Measurements from ENCODE around the gene ATG2B.
"Not testable (repeated sequence)": the region's sequence is repeated elsewhere in the genome, so short reads cannot be mapped to it uniquely, and the experiment has no call there.

Gene ATG2B

DNA sequence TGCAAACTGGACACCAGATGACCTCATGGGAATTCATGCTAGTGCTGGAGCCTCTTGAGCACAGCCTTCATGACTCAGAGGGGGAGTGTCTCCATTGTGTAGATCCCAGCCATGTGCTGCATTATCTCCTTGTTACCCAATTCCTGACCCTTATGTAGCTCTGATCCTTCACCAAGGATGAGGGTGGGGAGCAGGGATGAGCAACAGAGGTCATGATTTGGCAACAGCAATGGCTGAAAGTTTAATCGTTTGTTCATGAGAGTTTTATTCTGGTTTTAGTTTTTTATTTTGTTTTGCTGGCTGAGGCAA is 116.6 kb downstream of the ATG2B start:
- Histone ChIP-seq H2AFZ (ENCODE audit: low read length) (no peak overlapping the region), H3K4me3 (ENCODE audit: low read length, poor library complexity, severe bottlenecking) (no peak overlapping the region), H3K4me2 (ENCODE audit: low read depth, low read length, poor library complexity, severe bottlenecking) (no peak overlapping the region), H3F3A (ENCODE audit: low read depth) (no peaks in the 10 kb centered on the region), H3K9ac (ENCODE audit: low read depth, low read length, poor library complexity, severe bottlenecking) (no peak overlapping the region), H3K36me3 (ENCODE audit: insufficient read depth, low read length) (no peaks in the 10 kb centered on the region), H3K27me3 (ENCODE audit: insufficient read depth, low read length, poor library complexity, severe bottlenecking) (no peaks in the 10 kb centered on the region), H3K9me3 (ENCODE audit: insufficient read depth, low read depth, low read length) (peaks cover 4% of the 10 kb centered on the region; the same call in 1 of the 2 replicates), H3K79me2 (ENCODE audit: insufficient read depth, low read length) (no peaks in the 10 kb centered on the region), H3K9me2 (replicated peaks; ENCODE audit: low read depth, low read length) (no peaks in the 10 kb centered on the region), H3K4me1 (ENCODE audit: insufficient read depth, low read length, poor library complexity, severe bottlenecking) (no peaks in the 10 kb centered on the region), H4K20me1 (ENCODE audit: insufficient read depth, low read length, poor library complexity, severe bottlenecking) (no peaks in the 10 kb centered on the region)
- no peak for TF ChIP-seq EZH2phosphoT487 (IDR thresholded peaks at IDR 0.05; ENCODE audit: borderline replicate concordance)
- TF ChIP-seq, protein P1, sequence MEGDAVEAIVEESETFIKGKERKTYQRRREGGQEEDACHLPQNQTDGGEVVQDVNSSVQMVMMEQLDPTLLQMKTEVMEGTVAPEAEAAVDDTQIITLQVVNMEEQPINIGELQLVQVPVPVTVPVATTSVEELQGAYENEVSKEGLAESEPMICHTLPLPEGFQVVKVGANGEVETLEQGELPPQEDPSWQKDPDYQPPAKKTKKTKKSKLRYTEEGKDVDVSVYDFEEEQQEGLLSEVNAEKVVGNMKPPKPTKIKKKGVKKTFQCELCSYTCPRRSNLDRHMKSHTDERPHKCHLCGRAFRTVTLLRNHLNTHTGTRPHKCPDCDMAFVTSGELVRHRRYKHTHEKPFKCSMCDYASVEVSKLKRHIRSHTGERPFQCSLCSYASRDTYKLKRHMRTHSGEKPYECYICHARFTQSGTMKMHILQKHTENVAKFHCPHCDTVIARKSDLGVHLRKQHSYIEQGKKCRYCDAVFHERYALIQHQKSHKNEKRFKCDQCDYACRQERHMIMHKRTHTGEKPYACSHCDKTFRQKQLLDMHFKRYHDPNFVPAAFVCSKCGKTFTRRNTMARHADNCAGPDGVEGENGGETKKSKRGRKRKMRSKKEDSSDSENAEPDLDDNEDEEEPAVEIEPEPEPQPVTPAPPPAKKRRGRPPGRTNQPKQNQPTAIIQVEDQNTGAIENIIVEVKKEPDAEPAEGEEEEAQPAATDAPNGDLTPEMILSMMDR (conservative IDR thresholded peaks at IDR 0.05; ENCODE audit: low read length) = no peak

DNA sequence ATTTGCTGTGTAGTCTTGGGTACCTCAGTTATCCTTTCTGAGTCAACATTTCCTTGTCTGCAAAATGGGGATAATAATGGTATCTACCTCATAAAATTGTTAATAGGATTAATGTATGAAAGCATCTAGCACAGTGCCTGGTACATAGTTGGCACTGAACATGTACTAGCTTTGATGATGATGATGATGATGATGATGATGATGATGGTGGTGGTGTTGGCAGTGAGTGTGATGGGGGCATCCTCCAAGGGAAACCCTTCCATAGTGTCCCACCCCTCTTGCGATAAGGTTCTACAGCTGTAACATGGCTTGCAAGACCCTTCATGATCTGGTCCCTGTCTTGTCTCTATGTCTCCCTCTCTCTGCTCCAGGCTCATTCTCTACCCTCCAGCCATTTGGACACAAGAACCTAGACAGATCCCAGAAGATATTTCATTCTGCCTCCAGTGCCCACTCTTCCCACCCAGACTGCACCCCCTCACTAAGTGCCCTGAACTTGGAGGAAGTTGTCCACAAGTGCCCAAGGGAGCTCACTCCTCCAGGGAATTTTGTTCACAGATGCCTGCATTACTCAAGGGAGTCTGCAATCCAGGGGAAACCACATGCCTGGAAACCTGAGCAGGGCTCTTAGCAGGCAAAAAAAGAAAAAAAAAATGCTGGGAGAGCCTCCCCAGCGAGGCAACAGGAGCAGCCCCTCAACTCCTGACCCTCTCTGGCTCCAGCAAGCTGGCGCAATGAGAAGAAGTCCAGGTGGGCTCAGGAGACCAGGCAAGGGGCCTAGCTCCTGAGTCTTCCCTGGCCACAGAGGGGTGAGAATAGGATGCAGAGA is 117.2 kb downstream of the ATG2B start:
- H3K36me3 ChIP-seq (ENCODE audit: insufficient read depth, low read length) = no peaks in the 10 kb centered on the region
- no peaks in the 10 kb centered on the region for H3K9me2 ChIP-seq (replicated peaks; ENCODE audit: low read depth, low read length)
- no peak overlapping the region for H3K9ac ChIP-seq (ENCODE audit: low read depth, low read length, poor library complexity, severe bottlenecking)
- H3K27me3 ChIP-seq (ENCODE audit: insufficient read depth, low read length, poor library complexity, severe bottlenecking) = no peaks in the 10 kb centered on the region
- H3F3A ChIP-seq (ENCODE audit: low read depth) = no peaks in the 10 kb centered on the region
- peaks cover 4% of the 10 kb centered on the region; the same call in 1 of the 2 replicates for H3K9me3 ChIP-seq (ENCODE audit: insufficient read depth, low read depth, low read length)
- H3K4me3 ChIP-seq (ENCODE audit: low read length, poor library complexity, severe bottlenecking) = no peak overlapping the region
- no peaks in the 10 kb centered on the region for H3K79me2 ChIP-seq (ENCODE audit: insufficient read depth, low read length)
- H3K4me1 ChIP-seq (ENCODE audit: insufficient read depth, low read length, poor library complexity, severe bottlenecking) = no peaks in the 10 kb centered on the region
- TF ChIP-seq, protein P1 (conservative IDR thresholded peaks at IDR 0.05; ENCODE audit: low read length) = no peak
- no peak for TF ChIP-seq EZH2phosphoT487 (IDR thresholded peaks at IDR 0.05; ENCODE audit: borderline replicate concordance)
- H4K20me1 ChIP-seq (ENCODE audit: insufficient read depth, low read length, poor library complexity, severe bottlenecking) = no peaks in the 10 kb centered on the region
- H3K4me2 ChIP-seq (ENCODE audit: low read depth, low read length, poor library complexity, severe bottlenecking) = no peak overlapping the region
- no peak overlapping the region for H2AFZ ChIP-seq (ENCODE audit: low read length)

DNA sequence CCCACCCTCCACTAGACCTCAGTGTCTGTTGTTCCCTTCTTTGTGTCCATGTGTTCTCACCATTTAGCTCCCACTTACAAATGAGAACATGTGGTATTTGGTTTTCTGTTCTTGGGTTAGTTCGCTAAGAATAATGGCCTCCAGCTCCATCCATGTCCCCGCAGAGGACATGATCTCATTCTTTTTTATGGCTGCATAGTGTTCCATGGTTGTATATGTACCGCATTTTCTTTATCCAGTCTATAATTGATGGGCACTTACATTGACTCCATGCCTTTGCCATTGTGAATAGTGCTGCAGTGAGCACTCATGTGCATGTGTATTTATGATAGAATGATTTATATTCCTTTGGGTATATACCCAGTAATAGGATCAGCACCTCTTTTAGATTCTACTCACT is 118.1 kb downstream of the ATG2B start:
- not testable (repeated sequence) for H4K20me1 ChIP-seq (ENCODE audit: insufficient read depth, low read length, poor library complexity, severe bottlenecking); H3K27me3 ChIP-seq (ENCODE audit: insufficient read depth, low read length, poor library complexity, severe bottlenecking); H3K79me2 ChIP-seq (ENCODE audit: insufficient read depth, low read length); H3K36me3 ChIP-seq (ENCODE audit: insufficient read depth, low read length); H3F3A ChIP-seq (ENCODE audit: low read depth); H3K4me3 ChIP-seq (ENCODE audit: low read length, poor library complexity, severe bottlenecking); H3K4me1 ChIP-seq (ENCODE audit: insufficient read depth, low read length, poor library complexity, severe bottlenecking); H2AFZ ChIP-seq (ENCODE audit: low read length); H3K9me3 ChIP-seq (ENCODE audit: insufficient read depth, low read depth, low read length); H3K9ac ChIP-seq (ENCODE audit: low read depth, low read length, poor library complexity, severe bottlenecking); H3K4me2 ChIP-seq (ENCODE audit: low read depth, low read length, poor library complexity, severe bottlenecking); H3K9me2 ChIP-seq (replicated peaks; ENCODE audit: low read depth, low read length)

DNA sequence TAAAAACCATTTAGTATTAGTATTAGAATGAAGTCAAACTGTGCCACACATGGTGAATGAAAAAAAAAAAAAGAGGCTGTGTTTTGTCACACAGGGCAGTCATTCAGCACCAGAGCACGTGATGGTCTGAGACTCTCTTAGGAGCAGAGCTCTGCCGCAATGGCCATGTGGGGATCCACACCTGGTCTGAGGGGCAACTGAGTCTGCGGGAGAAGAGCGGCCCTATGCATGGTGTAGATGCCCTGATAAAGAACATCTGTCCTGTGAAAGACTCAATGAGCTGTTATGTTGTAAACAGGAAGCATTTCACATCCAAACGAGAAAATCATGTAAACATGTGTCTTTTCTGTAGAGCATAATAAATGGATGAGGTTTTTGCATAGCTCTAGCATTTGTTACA is 119.4 kb downstream of the ATG2B start:
- Histone ChIP-seq H3K27me3 (ENCODE audit: insufficient read depth, low read length, poor library complexity, severe bottlenecking) (no peaks in the 10 kb centered on the region), H3K4me3 (ENCODE audit: low read length, poor library complexity, severe bottlenecking) (no peak overlapping the region), H3K9me2 (replicated peaks; ENCODE audit: low read depth, low read length) (no peaks in the 10 kb centered on the region), H3K79me2 (ENCODE audit: insufficient read depth, low read length) (no peaks in the 10 kb centered on the region), H3F3A (ENCODE audit: low read depth) (no peaks in the 10 kb centered on the region), H4K20me1 (ENCODE audit: insufficient read depth, low read length, poor library complexity, severe bottlenecking) (no peaks in the 10 kb centered on the region), H3K9me3 (ENCODE audit: insufficient read depth, low read depth, low read length) (peaks cover 4% of the 10 kb centered on the region; the same call in 1 of the 2 replicates), H3K9ac (ENCODE audit: low read depth, low read length, poor library complexity, severe bottlenecking) (no peak overlapping the region), H2AFZ (ENCODE audit: low read length) (no peak overlapping the region), H3K4me2 (ENCODE audit: low read depth, low read length, poor library complexity, severe bottlenecking) (no peak overlapping the region), H3K36me3 (ENCODE audit: insufficient read depth, low read length) (no peaks in the 10 kb centered on the region), H3K4me1 (ENCODE audit: insufficient read depth, low read length, poor library complexity, severe bottlenecking) (no peaks in the 10 kb centered on the region)
- TF ChIP-seq, protein P1 (conservative IDR thresholded peaks at IDR 0.05; ENCODE audit: low read length) = no peak
- TF ChIP-seq EZH2phosphoT487 (IDR thresholded peaks at IDR 0.05; ENCODE audit: borderline replicate concordance) = no peak

Data from Loucy (cell line).